WTC11 (cell line): Measurements from ENCODE around the gene NLRP1.

ENCODE experiments used
- CTCF ChIP-seq: fragments of 200-600 bp; IDR thresholded peaks from 2 replicates; pipeline ENCODE4 v1.8.0; 2022; ENCODE audit warnings: antibody characterized with exemption
- ERG ChIP-seq: fragments of 250-450 bp; sonication (Bioruptor Pico); IDR thresholded peaks from 2 replicates; pipeline ENCODE4 v1.8.0; 2021; ENCODE audit warnings: mild to moderate bottlenecking
- IRF1 ChIP-seq: sonication (generic); formaldehyde crosslinking; IDR thresholded peaks from 2 replicates; pipeline ENCODE4 v1.8.0; 2023; ENCODE audit warnings: missing genetic modification reagents
- JUN ChIP-seq: sonication (generic); formaldehyde crosslinking; IDR thresholded peaks from 2 replicates; pipeline ENCODE4 v1.8.0; 2023; ENCODE audit warnings: mild to moderate bottlenecking, missing genetic modification reagents
- KAT7 ChIP-seq: sonication (generic); formaldehyde crosslinking; IDR thresholded peaks from 2 replicates; pipeline ENCODE4 v1.8.1; 2023; ENCODE audit warnings: missing genetic modification reagents, mild to moderate bottlenecking, borderline replicate concordance
- ZNF263 ChIP-seq: sonication (generic); formaldehyde crosslinking; IDR thresholded peaks from 2 replicates; pipeline ENCODE4 v1.8.1; 2022; ENCODE audit warnings: low read depth, mild to moderate bottlenecking, moderate library complexity, missing genetic modification reagents

GRCh38 chr17:5624211-5624610 lies 39.9 kb upstream of the NLRP1 start:
- TF ChIP-seq KAT7 = no peak
- TF ChIP-seq JUN (CRISPR knock-in tag) = no peak
- TF ChIP-seq CTCF = no peak
- TF ChIP-seq IRF1 = no peak
- TF ChIP-seq ERG (CRISPR knock-in tag) = no peak
- no peak for TF ChIP-seq ZNF263 (CRISPR knock-in tag)
